HG02981 (cell line): ENCODE results near the gene CUBN.

ENCODE experiments used
- ATAC-seq: cut with Tn5 transposase; IDR thresholded peaks from one replicate; pipeline ENCODE4 v1.9.1; 2021; ENCODE audit warnings: mild to moderate bottlenecking, moderate library complexity; ENCODE audit not compliant: unreplicated experiment

The CUBN gene

DNA sequence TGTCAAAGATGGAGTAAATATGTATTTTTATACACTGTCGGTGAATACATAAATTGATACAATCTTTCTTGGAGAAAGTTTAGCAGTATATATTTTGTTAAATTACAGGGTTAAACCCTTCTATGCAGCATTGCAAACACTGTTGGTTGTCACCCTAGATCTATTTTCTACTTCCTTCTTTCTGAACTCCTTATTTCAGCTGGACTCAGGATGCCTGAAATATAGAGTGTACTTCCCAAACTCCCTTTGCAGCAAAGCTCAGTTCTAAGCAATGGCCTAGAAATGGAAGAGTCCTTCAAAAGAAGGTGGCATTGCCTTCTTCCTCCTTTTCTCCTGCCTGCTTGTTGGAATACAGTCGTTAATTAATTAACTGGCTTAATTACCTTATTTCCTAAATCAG is 20.6 kb downstream of the CUBN start:
- ATAC-seq: no peak

DNA sequence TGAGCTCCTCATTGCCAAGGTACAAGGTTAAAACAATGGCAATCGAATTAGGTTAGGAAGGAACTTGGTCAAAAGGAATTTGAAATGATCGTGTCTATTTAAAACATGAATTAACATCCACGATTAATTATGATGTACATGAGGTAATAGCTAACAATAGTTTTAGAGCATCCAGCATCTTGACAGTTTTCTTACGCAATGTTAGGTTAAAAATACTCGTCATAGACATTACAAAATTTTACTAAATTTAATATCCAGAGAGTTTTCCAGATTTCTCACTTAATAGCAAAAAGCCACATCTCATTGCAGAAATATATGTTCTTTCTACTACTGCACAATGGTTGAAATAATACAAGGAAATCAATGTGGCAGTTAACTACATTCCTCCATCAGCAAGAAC is 22.6 kb downstream of the CUBN start:
- no peak for ATAC-seq

DNA sequence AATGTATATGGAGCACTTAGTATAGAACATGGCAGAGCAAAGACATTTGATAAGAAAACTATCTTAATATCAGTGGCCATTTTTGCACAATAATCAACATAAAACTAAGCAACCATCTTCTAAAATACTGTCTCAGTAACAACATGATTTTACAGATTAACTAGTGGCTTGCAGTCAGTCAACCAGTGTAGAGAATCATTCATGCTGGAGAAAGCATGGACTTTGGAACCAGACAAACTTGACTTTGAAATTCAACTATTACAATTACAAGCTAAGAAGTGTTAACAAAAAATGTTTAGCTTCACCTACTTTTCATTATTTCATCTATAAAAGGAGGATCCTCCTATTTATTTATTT is 27.7 kb downstream of the CUBN start:
- no peak for ATAC-seq

DNA sequence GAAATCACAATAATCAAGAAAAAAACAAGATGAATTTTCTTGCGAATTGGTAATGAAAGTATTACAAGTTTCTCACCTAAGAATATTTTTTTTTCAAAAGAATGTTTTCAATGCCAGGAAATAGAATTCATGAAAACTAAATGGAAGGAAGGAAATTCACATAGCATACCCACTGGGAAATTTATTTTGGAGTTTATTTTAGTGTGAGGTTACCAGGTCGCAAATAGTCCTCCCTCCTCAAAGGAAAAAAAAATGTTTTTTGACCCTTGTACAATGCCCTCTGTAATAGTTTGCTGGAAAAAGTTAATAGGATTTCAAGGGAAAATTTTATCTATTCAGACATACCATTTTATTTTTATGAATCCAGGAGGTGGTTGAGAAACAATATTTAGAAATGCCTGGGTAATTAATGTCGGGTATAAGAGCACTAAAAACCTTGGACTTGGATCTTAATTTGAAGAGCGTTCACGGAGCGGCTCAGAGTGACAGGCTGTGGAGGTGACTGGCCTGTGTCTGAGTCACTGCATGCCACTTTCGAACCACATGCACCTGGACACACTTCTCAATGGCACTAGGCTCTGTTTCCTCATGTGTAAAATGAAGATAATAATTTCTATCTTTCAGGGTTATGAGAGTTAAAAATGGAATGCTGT is 28.2 kb downstream of the CUBN start:
- no peak for ATAC-seq

DNA sequence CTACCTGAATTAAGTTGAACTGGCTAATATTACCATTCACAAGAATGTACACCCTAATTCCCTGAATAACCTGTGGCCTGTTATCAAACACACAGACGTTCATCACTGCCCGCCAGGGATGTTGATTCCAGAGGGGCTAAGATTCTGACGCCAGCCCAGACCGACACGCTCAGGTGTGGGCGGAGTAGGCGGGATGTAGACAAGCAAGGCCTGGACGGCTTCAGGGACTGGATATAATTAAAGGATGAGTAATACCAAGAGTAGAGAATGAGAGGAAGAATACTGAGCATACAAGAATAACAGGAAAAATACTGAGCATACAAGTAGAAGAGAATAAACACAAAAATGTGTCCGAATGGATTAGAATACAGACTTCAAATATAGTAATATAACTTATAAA is 29.0 kb downstream of the CUBN start:
- no peak for ATAC-seq

DNA sequence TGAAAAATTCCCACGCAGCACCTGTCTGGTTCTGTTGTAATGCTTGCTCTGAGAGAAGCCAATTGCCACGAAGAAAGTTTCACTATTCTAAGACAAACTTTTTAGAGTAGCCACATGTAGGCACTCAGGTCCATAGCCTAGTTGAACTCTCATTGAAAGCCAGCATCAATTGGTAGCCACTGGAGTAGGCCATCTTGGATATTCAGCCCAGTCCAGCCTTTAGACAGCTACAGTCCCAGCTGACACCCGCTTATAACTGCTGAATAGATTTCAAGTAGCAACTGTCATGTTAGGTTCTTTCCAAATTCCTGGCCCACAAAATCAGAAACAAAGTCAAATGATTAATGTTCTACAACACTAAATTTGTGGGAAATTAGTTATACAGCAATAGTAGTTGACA is 31.6 kb downstream of the CUBN start:
- no peak for ATAC-seq

DNA sequence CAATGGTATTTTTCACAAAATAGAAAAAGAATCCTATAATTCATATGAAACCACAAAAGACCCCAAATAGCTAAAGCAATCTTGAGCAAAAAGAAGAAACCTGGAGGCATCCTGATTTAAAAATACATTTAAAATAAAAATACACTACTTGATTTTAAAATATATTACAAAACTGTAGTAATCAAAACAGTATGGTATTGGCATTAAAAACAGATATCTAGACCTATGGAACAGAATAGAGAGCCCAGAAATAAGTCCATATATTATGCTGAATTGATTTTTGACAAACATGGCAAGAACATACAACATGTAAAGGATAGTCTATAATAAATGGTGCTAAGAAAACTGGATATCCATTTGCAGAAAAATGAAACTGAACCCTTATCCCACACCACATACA is 34.8 kb downstream of the CUBN start:
- ATAC-seq: no peak

DNA sequence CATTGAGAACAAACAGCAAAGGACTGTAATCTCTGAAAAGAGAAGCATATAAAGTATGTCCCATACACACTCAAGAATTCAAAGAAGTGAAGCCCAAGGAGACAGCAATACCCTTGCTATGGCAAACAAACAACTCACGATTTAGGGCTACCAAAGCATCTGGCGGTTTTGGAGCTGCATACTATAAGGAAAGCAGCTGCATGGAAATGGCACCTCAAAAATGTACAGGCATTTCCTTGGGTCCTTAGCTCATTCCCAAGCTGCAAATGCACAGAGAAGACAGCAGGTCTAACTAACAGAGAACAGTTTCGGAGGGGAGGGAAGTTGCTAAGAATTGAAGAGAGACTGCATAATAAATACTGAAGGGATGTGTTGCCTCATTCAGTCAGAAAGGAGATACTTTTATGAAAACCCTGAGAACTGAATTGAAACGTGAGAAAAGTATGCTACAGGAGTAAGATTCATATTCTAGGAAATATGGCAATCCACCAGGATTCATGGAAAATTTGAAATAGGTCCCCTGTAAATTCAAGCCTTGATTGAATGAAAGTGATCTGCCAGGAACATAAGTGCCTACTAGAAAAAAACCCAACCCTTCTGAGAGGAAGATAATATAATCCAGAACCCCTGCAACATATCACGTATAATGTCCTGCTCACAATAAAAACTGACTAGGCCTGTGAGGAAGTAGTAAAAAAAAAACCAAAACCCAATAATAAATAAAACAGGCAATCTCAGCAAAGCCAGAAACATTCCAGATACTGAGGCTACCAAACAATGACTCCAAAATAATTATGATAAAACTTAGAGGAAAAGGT is 36.4 kb downstream of the CUBN start:
- ATAC-seq: no peak

DNA sequence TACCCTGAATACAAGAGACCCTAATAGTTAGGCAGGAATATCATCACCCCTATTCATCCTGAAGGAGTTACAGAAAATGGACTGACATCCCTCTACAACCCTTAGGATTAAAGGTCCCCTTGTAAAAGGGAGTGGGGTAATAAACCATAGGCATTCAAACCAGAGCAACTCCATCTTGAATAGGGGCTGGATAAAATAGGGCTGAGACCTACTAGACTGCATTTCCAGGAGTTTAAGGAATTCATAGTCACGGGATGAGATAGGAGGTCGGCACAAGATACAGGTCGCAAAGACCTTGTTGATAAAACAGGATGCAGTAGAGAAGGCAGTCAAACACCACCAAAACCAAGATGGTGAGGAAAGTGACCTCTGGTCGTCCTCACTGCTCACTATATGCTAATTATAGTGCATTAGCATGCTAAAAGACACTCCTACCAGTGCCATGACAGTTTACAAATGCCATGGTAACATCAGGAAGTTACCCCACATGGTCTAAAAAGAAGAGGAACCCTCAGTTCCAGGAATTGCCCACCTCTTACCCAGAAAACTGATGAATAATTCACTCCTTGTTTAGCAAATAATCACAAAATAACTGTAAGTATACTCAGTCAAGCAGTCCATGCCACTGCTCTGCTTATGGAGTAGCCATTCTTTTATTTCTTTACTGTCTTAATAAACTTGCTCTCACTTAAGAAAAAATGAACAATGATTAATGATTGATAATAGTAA is 37.2 kb downstream of the CUBN start:
- no peak for ATAC-seq

DNA sequence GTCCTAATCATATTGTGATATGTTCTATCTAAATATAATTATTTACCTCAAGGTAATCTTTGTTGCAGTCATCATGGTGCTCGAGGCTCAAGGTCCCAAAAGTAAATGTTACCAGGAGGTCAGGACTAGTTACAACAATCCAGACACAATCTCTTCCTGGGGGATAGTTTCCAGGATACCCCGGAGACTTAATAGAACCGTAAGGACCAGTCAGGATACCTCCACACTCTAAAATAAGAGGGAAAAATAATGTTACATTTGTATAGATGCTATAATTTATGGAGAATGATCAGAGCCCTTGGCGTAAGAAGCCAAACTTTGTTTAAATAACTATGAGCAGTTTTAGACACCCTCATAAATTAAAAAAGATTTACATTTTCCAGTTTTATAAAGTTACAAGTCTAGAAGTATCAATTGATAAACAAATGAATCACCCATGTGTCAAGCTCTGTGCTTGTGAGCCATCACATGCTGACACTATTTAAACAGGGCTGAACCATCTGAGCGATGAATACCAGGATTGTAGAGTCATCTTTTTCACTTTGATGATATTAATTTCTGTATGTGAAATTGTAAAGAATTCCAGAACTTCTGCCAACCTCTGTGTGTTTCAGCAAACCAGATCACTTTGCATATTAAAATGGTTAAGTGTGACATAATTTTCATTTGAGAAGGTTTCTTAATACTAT is 41.3 kb downstream of the CUBN start:
- no peak for ATAC-seq

DNA sequence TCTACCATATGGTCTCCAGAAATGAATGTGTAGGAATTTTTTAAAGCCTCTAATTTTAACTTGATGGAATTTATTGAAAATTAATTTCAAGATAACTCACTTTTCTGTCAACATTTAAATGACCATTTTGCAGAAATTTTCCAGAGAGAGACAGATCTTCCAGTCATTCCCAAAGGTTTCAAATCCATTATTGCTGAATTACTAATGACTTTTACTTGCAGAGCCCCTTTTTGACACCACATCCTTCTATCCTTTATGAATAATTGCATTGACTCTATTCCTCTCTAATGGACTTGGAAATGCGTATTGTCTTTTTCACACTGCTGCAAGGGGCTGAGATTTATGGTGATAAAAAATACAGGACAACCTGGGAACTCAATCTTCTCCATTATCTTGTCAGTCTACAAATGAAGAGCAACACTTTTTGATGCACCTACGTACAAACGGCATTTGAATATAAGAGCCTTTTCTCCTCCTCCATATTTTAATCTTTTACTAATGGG is 42.7 kb downstream of the CUBN start:
- no peak for ATAC-seq

DNA sequence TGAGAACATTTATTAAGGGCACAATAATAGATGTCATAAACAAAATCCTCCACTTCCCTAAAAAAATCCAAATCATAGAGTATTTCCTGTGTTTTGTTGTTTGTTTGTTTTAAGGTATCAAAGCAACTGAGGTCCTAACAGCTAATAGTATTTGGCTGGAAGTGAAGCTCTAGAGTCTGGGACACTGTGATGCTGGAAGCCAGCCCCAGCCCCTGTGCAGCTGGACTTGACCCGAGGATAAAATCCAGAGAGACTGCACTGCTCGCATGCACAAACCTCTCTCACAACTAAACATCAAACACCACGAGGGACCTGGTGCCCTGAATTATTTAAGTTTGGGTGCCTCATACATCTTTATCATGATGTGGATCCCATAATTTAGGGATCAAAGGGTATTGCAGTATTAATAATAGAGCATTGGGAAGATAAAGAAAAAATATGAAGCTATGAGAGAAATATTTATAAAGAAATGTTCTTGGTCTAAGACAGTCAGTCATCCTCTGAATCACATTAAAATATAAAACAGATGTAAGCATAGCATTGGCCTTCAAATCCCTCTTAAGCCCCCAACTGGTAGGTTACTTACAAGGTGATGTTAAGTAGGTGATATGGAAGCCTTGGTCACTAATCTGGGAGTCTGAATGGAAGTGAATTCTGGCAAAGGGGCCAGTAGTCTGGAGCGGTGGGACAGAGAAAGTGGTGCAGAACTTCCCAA is 44.4 kb downstream of the CUBN start:
- ATAC-seq: no peak

DNA sequence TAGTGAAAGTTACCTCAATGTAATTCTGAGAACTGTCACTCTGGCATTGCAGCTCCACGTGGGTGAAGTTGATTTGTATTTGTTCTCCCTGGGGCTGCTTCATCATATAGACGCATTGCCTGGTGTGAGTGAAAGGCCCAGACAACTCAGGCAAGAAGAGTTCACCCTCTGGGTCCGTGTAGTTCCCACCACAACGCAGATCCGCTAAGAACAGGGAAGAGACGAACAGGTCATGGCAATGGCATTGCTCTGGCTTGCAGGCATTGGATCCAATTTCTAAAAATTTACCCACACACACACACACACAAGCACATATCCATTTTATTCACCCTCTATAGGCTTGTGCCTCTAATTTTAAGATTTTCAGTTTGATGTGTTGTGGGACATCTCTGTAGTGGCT is 45.4 kb downstream of the CUBN start:
- no peak for ATAC-seq

DNA sequence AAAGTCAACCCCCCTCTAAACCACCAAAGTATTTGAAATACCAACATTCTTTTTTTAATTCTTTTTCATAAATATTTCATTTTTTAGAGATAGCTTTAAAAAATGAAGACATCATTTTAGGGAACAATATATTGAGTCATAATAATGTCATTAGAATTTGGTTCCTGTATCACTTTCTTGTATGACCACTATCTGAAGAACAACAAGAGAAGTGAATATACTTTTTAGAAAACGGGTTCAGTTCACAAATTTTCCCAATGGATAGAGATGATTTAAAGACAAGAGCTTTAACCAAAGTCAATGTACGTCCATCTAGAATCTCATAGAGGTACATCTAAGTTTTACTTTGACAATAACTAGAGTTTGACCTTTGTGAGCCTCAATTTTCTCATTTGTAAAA is 48.2 kb downstream of the CUBN start:
- ATAC-seq: no peak

DNA sequence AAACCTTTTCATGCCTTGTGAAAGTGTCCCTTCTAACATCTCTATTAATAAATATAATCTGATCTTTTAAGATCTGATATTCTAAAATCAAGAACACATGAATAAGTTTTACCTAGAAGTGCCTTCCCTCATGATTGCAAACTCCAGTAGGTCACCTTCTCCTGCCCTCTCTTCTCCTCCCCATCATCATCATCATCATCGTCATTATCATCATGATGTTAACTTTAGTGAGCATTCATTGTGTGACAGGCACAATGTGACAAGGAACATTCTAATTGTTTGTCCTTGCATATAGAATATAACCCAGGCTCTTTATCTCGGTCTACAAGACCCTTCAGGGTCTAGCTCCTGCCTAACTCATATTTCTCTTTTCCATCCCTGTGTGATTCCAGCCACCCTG is 51.7 kb downstream of the CUBN start:
- no peak for ATAC-seq

DNA sequence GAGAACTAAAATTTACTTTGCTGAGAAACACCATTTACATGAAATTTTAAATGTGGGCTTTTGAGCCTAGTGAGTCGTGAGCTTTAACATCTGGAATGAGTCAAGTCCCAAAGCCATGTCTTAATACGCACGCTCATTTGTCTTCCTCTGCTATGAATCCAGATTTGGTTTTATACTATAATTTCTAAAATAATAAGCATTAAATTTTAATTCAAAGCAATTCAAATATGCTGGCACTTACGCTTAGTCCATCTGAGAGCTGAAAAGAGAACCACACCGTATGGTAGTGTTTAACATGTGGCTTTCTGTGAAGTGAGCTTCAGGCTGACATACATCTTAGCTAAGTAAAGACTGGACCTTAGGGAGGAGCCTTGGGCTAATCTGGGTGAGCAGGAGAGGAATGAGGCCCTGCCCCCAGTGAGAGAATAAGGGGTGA is 52.2 kb downstream of the CUBN start:
- ATAC-seq: no peak

DNA sequence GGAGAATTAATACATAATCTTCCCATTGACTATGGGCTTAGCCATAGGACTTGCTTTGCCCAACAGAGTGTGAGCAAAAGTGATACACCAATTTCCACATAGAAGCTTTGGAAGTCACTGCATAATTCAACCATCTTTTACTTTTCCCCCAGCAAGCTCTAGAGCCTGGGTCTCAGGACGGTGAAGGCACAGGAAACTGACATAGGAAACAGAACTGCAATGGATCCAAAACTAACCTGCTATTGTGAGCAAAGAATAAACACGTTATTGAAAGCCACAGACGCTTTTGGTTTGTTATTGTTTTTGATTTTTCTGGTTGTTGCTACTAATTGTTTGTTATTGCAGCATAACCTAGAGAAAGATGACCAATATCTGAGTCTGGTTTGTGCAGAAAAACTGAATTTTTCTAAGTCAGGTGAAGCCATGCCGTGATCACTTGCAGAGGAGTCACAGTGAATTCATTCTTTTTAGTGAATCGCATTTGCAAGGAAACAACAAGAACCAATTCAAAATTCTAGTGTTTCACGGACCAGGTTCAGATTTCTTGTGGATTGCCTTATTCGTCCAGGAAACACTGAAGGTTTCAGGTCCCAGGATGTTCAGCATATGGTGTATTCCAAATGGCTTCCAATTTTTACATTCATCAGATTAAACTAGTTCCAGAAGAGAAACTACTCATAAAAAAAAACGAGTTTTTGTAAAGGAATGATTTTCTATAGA is 52.8 kb downstream of the CUBN start:
- ATAC-seq: no peak

DNA sequence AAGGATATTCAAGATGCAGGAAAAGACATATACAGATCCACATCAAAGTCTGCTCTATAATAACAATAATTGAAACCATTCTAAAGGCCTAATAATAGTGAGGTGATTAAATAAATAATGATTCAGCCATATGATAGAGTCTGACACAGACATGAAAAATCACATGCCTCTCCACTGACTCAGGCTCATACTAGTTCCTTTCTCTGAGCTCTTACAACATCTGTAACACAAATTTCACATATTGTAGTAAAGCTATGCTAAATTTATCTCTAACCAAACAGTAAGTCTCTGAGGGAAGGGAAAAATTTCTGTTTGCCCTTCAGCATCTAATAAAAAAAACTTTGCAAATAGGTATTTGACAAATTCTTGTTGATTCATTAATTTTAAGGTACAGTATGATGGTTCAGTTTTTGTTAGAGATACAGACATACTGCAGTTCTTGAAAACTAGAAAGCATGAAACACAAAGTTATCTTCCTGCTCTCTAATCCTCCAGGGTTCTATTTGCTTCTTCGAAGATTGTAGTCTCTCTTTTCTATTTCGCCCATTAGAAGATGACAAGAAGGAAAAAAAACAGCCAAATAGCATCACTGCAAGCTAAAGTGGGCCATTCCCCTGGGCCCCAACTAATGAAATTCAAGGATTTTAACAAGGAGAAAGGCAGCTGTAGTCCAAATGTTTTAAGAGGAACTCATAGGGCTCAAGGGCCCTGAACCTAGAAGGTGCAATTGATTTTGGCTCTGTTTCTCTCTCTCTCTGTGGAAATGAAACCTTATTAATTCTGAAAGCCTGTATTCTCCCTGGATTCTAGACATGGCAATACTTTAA is 53.9 kb downstream of the CUBN start:
- no peak for ATAC-seq

DNA sequence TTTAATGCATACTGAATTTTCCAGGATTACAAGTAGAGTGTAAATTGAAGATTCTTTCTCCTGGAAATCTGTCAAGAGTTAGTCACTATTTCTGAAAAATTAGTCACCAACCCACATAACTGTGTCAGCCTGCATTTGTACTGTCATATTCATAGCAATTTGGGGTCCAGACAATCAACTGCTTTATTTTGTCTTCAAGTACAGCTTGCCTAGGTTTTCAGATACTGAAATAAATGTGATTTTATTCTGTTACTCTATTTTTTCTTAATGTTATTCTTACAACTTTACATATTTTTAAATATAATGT is 55.1 kb downstream of the CUBN start:
- no peak for ATAC-seq
